ENCODE data around the gene RPTOR.

The RPTOR gene

DNA sequence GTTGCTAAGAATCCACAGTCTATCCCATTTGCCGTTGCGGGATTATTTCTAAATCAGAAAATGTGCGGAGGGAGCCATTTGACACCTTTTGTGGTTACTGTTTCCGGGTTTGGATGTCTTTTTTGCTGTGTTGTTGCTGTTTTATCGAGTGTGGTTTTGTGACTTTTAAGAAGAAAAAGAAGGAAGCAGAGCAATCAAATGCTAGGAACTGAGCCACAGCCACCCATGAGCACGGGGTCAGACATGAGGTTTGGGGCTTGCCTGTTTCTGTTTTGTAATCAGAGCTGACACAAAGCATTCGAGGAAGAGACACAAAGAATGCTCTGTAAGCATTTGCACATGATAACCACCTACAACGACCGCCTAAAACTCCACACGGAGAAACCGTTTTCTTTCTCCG, 393.9 kb downstream of the RPTOR start:
- H4K20me1 ChIP-seq = peaks cover 0 to 78% (median 58%) of the 10 kb centered on the region in 11 experiments; a peak in 17 of 22 replicates
- H3K4me1 ChIP-seq = peaks cover 66 to 84% (median 79%) of the 10 kb centered on the region in 10 experiments
- H3K4me2 ChIP-seq = peak overlapping the region; percentile 83 to 98 (median 93)
- peak overlapping the region in 3 of 11 experiments; percentile 25 to 76 (median 56); a peak in 4 of 22 replicates for H3K27ac ChIP-seq
- no peak overlapping the region; a peak in 1 of 20 replicates for H3K4me3 ChIP-seq
- no peak for TF ChIP-seq Cebpa-rat (IDR thresholded peaks at IDR 0.05)
- H3K27me3 ChIP-seq = peaks cover 58 to 94% (median 81%) of the 10 kb centered on the region in 11 experiments
- peaks cover 0 to 12% (median 0%) of the 10 kb centered on the region in 11 experiments; a peak in 4 of 22 replicates for H3K36me3 ChIP-seq
- H3K9me3 ChIP-seq (replicated peaks in 1 of 11) = no peaks in the 10 kb centered on the region
- H3K9ac ChIP-seq = peak overlapping the region in 3 of 11 experiments; percentile 4 to 37 (median 13); a peak in 2 of 22 replicates

DNA sequence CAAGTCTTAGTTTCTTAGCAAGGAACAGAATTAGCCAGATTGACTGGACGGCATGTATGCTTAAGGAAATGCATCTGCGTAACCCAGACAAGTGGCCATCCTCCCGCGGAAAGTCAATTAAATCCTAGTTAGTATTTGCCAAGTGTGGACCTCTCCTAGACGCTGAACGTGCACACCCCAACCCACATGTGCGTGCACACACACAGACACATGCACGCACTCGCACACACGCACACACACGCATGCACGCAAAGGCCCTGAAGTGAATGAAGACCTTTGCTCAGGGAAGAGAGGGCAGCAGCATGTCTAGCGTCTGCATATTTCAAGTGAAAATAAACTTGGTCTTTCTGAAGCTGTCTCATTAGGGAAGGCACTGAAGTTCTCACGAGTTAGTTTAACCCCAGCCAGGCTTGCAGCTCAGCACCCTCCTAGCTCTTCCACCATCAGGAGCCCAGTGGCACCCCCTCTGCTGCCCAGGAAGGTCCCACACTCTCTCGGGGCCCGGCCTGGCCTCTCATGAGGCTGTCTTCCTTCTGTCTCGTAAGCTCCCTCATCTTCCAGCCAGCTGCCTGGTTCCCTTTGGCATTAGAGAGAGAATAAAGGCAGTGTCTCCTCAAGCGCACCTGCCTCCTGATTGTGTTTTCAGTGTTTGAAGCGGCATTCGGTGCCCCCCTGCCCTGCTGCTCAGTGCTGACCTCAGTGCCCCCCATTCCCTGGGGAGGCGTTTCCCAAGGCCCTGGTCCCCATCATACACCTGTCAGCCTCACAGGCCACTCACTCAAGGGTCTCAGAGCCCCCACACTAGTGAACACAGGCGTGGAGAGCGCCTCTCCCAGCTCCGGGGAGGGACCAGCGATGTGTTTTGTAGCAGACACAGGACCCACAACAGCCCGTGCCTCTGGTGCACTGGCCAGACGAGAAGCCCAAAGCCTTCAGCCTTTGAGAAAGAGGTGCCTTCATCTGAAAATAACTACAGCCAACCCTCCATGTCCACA, 394.8 kb downstream of the RPTOR start:
- Histone ChIP-seq H3K36me3 (peaks cover 0 to 12% (median 0%) of the 10 kb centered on the region in 11 experiments; a peak in 4 of 22 replicates), H3K9me3 (replicated peaks in 1 of 11) (no peaks in the 10 kb centered on the region), H3K27me3 (peaks cover 66 to 94% (median 81%) of the 10 kb centered on the region in 11 experiments), H3K4me1 (peaks cover 75 to 86% (median 81%) of the 10 kb centered on the region in 10 experiments), H3K4me2 (peak overlapping the region; percentile 83 to 98 (median 93)), H3K4me3 (peak overlapping the region in 4 of 10 experiments; percentile 9 to 42 (median 35); a peak in 4 of 20 replicates), H4K20me1 (peaks cover 0 to 81% (median 58%) of the 10 kb centered on the region in 11 experiments; a peak in 17 of 22 replicates), H3K27ac (peak overlapping the region in 6 of 11 experiments; percentile 51 to 77 (median 74); a peak in 12 of 22 replicates), H3K9ac (peak overlapping the region in 6 of 11 experiments; percentile 6 to 79 (median 68); a peak in 8 of 22 replicates)
- TF ChIP-seq Cebpa-rat (IDR thresholded peaks at IDR 0.05) = no peak

DNA sequence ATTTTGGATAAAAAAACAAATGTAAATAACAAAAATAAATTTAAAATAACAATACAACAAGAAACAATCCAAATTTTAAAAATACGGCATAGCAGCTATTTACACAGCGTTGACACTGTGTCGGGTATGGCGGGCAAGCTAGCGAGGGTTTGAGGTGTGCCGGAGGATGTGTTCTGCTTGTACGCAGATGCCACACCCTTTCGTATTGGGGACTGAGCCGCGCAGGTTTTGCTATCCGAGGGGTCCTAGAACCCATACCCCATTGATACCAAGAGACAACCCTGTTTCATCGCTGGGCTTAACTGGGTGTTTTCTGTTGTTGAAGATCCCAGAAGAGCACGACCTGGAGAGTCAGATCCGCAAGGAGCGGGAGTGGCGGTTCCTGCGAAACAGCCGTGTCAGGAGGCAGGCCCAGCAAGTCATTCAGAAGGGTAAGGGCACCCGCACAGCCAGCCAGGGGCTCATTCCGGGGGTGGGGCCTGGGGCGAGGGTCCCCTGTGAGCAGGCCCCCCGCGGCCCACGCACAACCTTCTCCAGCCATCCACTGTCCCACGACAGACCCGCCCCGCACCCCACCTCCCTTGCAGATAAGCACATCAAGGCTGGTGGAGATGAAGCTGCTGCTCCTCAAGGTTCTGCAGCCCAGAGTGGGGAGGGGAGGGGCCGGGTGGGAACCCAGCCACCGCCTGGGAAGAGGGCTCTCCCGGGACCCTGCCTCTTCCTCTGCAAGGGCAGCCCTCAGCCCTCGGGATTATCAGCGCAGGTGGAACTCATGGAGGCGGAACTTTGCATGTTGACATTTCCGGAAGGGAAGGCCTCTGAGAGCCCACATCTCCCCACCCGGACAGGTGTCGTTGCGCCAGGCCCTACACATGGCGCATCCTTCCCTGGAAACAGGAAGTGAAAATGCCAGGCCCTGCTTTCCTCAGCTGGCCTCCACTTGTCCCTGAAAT, 395.8 kb downstream of the RPTOR start:
- Histone ChIP-seq H3K4me1 (peaks cover 76 to 88% (median 83%) of the 10 kb centered on the region in 10 experiments), H3K27me3 (peaks cover 58 to 91% (median 76%) of the 10 kb centered on the region in 11 experiments)

DNA sequence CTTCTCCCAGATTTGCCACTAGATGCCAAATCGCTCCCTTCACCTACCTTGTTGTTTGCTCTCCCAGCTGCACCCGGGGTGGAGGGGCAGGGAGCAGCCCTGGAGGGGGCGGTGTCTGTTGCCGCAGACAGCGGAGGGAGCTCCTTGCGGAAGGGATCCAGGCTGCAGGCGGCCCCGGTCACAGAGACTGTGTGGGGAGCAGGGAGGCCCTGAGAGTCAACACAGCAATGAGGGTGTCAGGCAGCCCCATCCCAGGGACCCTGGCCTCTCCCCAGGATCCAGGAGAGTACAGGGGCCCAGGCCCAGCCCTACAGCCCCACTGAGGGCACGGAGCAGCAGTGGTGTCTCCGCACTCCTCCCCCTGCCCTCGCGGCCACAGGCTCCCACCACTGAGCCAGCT, 396.5 kb downstream of the RPTOR start:
- peaks cover 0 to 6% (median under 1%) of the 10 kb centered on the region in 11 experiments; a peak in 10 of 22 replicates for H3K9me3 ChIP-seq (replicated peaks in 1 of 11)
- TF ChIP-seq Cebpa-rat (IDR thresholded peaks at IDR 0.05) = peak in 1 of 11 experiments; percentile 4; a peak in 1 of 22 replicates
- peaks cover 76 to 95% (median 83%) of the 10 kb centered on the region in 10 experiments for H3K4me1 ChIP-seq
- H4K20me1 ChIP-seq = peaks cover 0 to 86% (median 58%) of the 10 kb centered on the region in 11 experiments; a peak in 17 of 22 replicates
- H3K9ac ChIP-seq = peak overlapping the region in 8 of 11 experiments; percentile 21 to 79 (median 66); a peak in 14 of 22 replicates
- H3K4me2 ChIP-seq = peak overlapping the region; percentile 83 to 98 (median 93)
- H3K36me3 ChIP-seq = peaks cover 7 to 19% (median 8%) of the 10 kb centered on the region in 11 experiments; a peak in 21 of 22 replicates
- H3K4me3 ChIP-seq = peak overlapping the region in 2 of 10 experiments; percentile 28 to 35; a peak in 2 of 20 replicates
- H3K27ac ChIP-seq = peak overlapping the region in 10 of 11 experiments; percentile 9 to 90 (median 76); a peak in 17 of 22 replicates
- H3K27me3 ChIP-seq = peaks cover 56 to 91% (median 76%) of the 10 kb centered on the region in 11 experiments

More for the DNA sequence above, 395.8 kb downstream of the RPTOR start:
- Histone ChIP-seq H3K9me3 (replicated peaks in 1 of 11) (no peaks in the 10 kb centered on the region), H4K20me1 (peaks cover 0 to 81% (median 58%) of the 10 kb centered on the region in 11 experiments; a peak in 17 of 22 replicates), H3K27ac (peak overlapping the region in 8 of 11 experiments; percentile 41 to 90 (median 80); a peak in 16 of 22 replicates), H3K4me2 (peak overlapping the region; percentile 83 to 98 (median 93)), H3K9ac (peak overlapping the region in 8 of 11 experiments; percentile 21 to 79 (median 66); a peak in 12 of 22 replicates), H3K4me3 (peak overlapping the region in 5 of 10 experiments; percentile 24 to 42 (median 35); a peak in 8 of 20 replicates), H3K36me3 (peaks cover 0 to 12% (median under 1%) of the 10 kb centered on the region in 11 experiments; a peak in 14 of 22 replicates)
- peak in 5 of 11 experiments; percentile 23 to 79 (median 67); a peak in 8 of 22 replicates for TF ChIP-seq Cebpa-rat (IDR thresholded peaks at IDR 0.05)

DNA sequence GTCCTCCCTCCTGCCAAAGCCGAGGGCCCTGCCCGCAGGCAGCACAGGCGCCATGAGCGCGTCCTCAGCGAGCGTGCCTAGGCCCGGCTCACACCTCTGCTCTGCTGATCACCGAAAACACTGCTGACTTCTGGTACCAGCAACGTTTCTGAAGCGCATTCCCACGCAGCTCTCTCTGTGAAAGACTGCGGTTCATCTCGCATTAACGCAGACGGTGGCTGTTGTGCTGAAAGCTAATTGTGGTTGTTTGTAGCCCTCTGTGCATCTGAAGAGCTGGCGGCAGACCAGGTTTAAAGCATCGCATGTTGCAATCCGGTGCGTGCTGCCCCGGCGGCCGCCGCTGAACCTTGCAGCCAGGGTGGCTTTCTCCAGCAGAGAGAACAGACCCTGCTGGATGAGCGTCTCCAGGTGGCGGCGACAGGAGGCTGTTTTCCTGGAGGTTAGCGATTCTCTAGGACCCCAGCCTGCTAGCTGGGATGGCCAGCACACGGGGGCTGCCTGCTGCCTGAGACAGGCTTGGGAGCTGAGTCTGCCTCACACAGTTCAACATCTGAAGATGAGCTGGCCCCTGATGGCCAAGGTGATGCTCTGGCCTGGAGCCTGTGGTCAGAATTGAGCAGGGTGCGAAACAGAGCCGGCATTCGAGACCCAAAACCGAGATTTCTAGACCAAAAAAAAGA, 397.2 kb downstream of the RPTOR start:
- H4K20me1 ChIP-seq = peaks cover 0 to 88% (median 55%) of the 10 kb centered on the region in 11 experiments; a peak in 17 of 22 replicates
- peak overlapping the region; percentile 83 to 98 (median 93) for H3K4me2 ChIP-seq
- H3K4me1 ChIP-seq = peaks cover 76 to 94% (median 85%) of the 10 kb centered on the region in 10 experiments
- peak overlapping the region in 1 of 10 experiments; percentile 35; a peak in 1 of 20 replicates for H3K4me3 ChIP-seq
- H3K9ac ChIP-seq = peak overlapping the region in 8 of 11 experiments; percentile 21 to 79 (median 66); a peak in 13 of 22 replicates
- peak in 6 of 11 experiments; percentile 37 to 94 (median 77); a peak in 8 of 22 replicates for TF ChIP-seq Cebpa-rat (IDR thresholded peaks at IDR 0.05)
- peaks cover 0 to 10% (median 6%) of the 10 kb centered on the region in 11 experiments; a peak in 14 of 22 replicates for H3K9me3 ChIP-seq (replicated peaks in 1 of 11)
- peak overlapping the region in 8 of 11 experiments; percentile 41 to 90 (median 80); a peak in 16 of 22 replicates for H3K27ac ChIP-seq
- peaks cover 56 to 91% (median 76%) of the 10 kb centered on the region in 11 experiments for H3K27me3 ChIP-seq
- H3K36me3 ChIP-seq = peaks cover 12 to 26% (median 15%) of the 10 kb centered on the region in 11 experiments; a peak in 21 of 22 replicates

DNA sequence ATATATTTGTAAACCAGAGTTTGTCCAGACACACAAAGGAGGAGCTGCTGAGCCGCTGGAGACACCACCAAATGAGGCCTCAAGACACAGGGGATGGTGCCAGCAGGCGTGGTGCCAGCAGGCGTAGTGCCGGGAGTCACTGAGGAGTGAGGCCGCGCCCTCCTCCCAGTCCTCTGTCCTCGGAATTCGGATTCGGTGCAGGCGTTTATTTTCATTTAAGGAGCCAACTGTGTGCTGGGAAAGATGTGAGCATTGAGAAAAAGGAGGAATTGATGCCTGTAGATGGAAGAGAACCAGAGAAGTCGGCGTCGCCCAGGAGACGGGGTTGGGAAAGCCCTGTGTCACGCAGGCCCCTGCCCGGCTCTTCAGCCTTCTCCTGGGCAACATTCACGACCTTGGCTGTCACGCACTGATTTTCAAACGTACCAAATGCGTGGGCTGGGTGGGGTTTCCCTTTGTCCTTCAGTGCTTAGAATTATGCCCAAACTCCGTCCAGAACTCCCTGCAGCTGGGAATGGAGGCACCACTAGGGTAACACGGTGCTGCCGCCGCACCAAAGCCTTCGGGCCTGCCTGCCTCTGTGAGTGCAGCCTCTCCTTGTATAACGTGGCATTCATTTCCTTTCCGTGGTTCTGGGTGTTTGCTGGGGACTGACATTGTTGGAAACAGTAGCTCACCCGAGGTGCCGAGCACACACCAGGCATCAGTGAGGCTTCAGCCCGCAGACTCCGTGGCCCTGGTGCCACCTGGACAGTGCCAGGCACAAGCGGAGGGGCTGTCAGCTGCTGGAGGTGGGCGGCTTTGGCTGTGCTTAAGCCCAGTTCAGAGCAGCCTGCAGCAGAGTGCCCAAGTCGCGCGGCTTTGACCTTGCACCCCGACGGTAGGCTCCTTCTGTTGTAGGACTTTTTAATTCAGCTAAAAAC, 398.0 kb downstream of the RPTOR start:
- H3K36me3 ChIP-seq = peaks cover 12 to 31% (median 18%) of the 10 kb centered on the region in 11 experiments; a peak in 21 of 22 replicates
- H3K27me3 ChIP-seq = peaks cover 56 to 91% (median 76%) of the 10 kb centered on the region in 11 experiments
- H3K9ac ChIP-seq = peak overlapping the region in 5 of 11 experiments; percentile 63 to 79 (median 76); a peak in 9 of 22 replicates
- H3K4me3 ChIP-seq = peak overlapping the region in 1 of 10 experiments; percentile 0; a peak in 1 of 20 replicates
- H3K9me3 ChIP-seq (replicated peaks in 1 of 11) = peaks cover 0 to 10% (median 6%) of the 10 kb centered on the region in 11 experiments; a peak in 14 of 22 replicates
- peak overlapping the region; percentile 83 to 98 (median 93) for H3K4me2 ChIP-seq
- peaks cover 0 to 88% (median 55%) of the 10 kb centered on the region in 11 experiments; a peak in 18 of 22 replicates for H4K20me1 ChIP-seq
- peak overlapping the region in 6 of 11 experiments; percentile 76 to 90 (median 85); a peak in 11 of 22 replicates for H3K27ac ChIP-seq
- TF ChIP-seq Cebpa-rat (IDR thresholded peaks at IDR 0.05) = no peak
- H3K4me1 ChIP-seq = peaks cover 71 to 94% (median 85%) of the 10 kb centered on the region in 10 experiments

Data from BLaER1 treated with 17β-estradiol and CSF1 and Interleukin-3, amounts not matched to agents 10 nM and 100 nM (cell line).